Measurements from ENCODE around the gene CCDC61. TPM values are rescaled to one million over a fixed set of nuclear protein-coding genes. Genes with fewer than 3 reads are reported as not detected.

Gene CCDC61
- total and polyA plus RNA-seq, 2 of the 8 experiments (the other 6 are each of a cell fraction or from before 2014, with no cell fraction given): 7.8 to 17.4 TPM

MicroRNAs within 50 kb of the gene (microRNA counts, 767-probe panel; counts per million panel counts)
- microRNA hsa-miR-769-3p: 879 counts per million, percentile 95 among the panel's probes with 10 or more counts
- microRNA hsa-miR-769-5p: 879 counts per million, percentile 95 among the panel's probes with 10 or more counts

Small RNAs within 50 kb of the gene (microRNA-seq; reads per million reads assigned to microRNA genes)
- gene MIR769 (ENCODE audit: borderline microRNAs expressed in 2 of 2, borderline number of aligned reads in 2 of 2, borderline replicate concordance in 1 of 2): 69.7 to 94.6 reads per million in 2 experiments

Small RNAs within 50 kb of the gene (small RNA-seq; reads per million reads assigned to genes)
- gene MIR769 (ENCODE audit: insufficient read depth): 4,299 reads per million, percentile 100 among the genes with 10 or more reads in this experiment

Other genes starting within 250 kb of the CCDC61 start
- gene SIX5, start 226.2 kb upstream of the CCDC61 start, total RNA-seq (2021; fragmentation: NEBNext Ultra II Directional; extraction: Animal tissue kit (Norgen Biotek cat#: 25700)): 24.2 and 27.3 TPM in 2 replicates
- 20.9 and 37.2 TPM in 2 replicates for gene SIX5, start 226.2 kb upstream of the CCDC61 start, polyA plus RNA-seq (2011; rRNA removed)
- gene DMPK, start 213.0 kb upstream of the CCDC61 start, total RNA-seq (2021; fragmentation: NEBNext Ultra II Directional; extraction: Animal tissue kit (Norgen Biotek cat#: 25700)): 27.4 and 28.2 TPM in 2 replicates
- 13.7 and 25.3 TPM in 2 replicates for gene DMPK, start 213.0 kb upstream of the CCDC61 start, polyA plus RNA-seq (2011; rRNA removed)
- 41.0 and 41.6 TPM in 2 replicates for gene DMWD, start 202.6 kb upstream of the CCDC61 start, total RNA-seq (2021; fragmentation: NEBNext Ultra II Directional; extraction: Animal tissue kit (Norgen Biotek cat#: 25700))
- 13.6 and 23.7 TPM in 2 replicates for gene DMWD, start 202.6 kb upstream of the CCDC61 start, polyA plus RNA-seq (2011; rRNA removed)
- gene RSPH6A, start 180.2 kb upstream of the CCDC61 start, total RNA-seq (2021; fragmentation: NEBNext Ultra II Directional; extraction: Animal tissue kit (Norgen Biotek cat#: 25700)): 0.19 and 0.25 TPM in 2 replicates
- 0.05 TPM in 2 replicates for gene RSPH6A, start 180.2 kb upstream of the CCDC61 start, polyA plus RNA-seq (2011; rRNA removed)
- gene SYMPK, start 132.3 kb upstream of the CCDC61 start, total RNA-seq (2021; fragmentation: NEBNext Ultra II Directional; extraction: Animal tissue kit (Norgen Biotek cat#: 25700)): 81.5 and 93.6 TPM in 2 replicates
- 99.5 and 142 TPM in 2 replicates for gene SYMPK, start 132.3 kb upstream of the CCDC61 start, polyA plus RNA-seq (2011; rRNA removed)
- 20.2 and 21.7 TPM in 2 replicates for gene FOXA3, start 131.1 kb upstream of the CCDC61 start, total RNA-seq (2021; fragmentation: NEBNext Ultra II Directional; extraction: Animal tissue kit (Norgen Biotek cat#: 25700))
- 40.1 and 49.1 TPM in 2 replicates for gene FOXA3, start 131.1 kb upstream of the CCDC61 start, polyA plus RNA-seq (2011; rRNA removed)
- 24.4 and 25.3 TPM in 2 replicates for gene IRF2BP1, start 109.3 kb upstream of the CCDC61 start, total RNA-seq (2021; fragmentation: NEBNext Ultra II Directional; extraction: Animal tissue kit (Norgen Biotek cat#: 25700))
- 12.1 and 22.1 TPM in 2 replicates for gene IRF2BP1, start 109.3 kb upstream of the CCDC61 start, polyA plus RNA-seq (2011; rRNA removed)
- 11.1 and 12.6 TPM in 2 replicates for gene MYPOP, start 92.9 kb upstream of the CCDC61 start, total RNA-seq (2021; fragmentation: NEBNext Ultra II Directional; extraction: Animal tissue kit (Norgen Biotek cat#: 25700))
- 3.2 and 5.8 TPM in 2 replicates for gene MYPOP, start 92.9 kb upstream of the CCDC61 start, polyA plus RNA-seq (2011; rRNA removed)
- gene NANOS2, start 80.7 kb upstream of the CCDC61 start, total RNA-seq (2021; fragmentation: NEBNext Ultra II Directional; extraction: Animal tissue kit (Norgen Biotek cat#: 25700)): not detected in 2 replicates
- 0.20 and 0.24 TPM in 2 replicates for gene NANOS2, start 80.7 kb upstream of the CCDC61 start, polyA plus RNA-seq (2011; rRNA removed)
- gene NOVA2, start 21.6 kb upstream of the CCDC61 start, total RNA-seq (2021; fragmentation: NEBNext Ultra II Directional; extraction: Animal tissue kit (Norgen Biotek cat#: 25700)): 22.7 and 24.6 TPM in 2 replicates
- gene NOVA2, start 21.6 kb upstream of the CCDC61 start, polyA plus RNA-seq (2011; rRNA removed): 3.2 and 4.5 TPM in 2 replicates
- not detected in 2 replicates for gene PGLYRP1, start 27.6 kb downstream of the CCDC61 start, total RNA-seq (2021; fragmentation: NEBNext Ultra II Directional; extraction: Animal tissue kit (Norgen Biotek cat#: 25700))
- not detected in 2 replicates for gene PGLYRP1, start 27.6 kb downstream of the CCDC61 start, polyA plus RNA-seq (2011; rRNA removed)
- gene IGFL4, start 45.5 kb downstream of the CCDC61 start, total RNA-seq (2021; fragmentation: NEBNext Ultra II Directional; extraction: Animal tissue kit (Norgen Biotek cat#: 25700)): 0.11 TPM in 1 of 2 replicates, not detected in the other
- 0.05 TPM in 2 replicates for gene IGFL4, start 45.5 kb downstream of the CCDC61 start, polyA plus RNA-seq (2011; rRNA removed)
- gene IGFL3, start 129.2 kb downstream of the CCDC61 start, total RNA-seq (2021; fragmentation: NEBNext Ultra II Directional; extraction: Animal tissue kit (Norgen Biotek cat#: 25700)): not detected in 2 replicates
- 0.12 and 0.28 TPM in 2 replicates for gene IGFL3, start 129.2 kb downstream of the CCDC61 start, polyA plus RNA-seq (2011; rRNA removed)
- gene IGFL2, start 152.8 kb downstream of the CCDC61 start, total RNA-seq (2021; fragmentation: NEBNext Ultra II Directional; extraction: Animal tissue kit (Norgen Biotek cat#: 25700)): not detected in 2 replicates
- gene IGFL2, start 152.8 kb downstream of the CCDC61 start, polyA plus RNA-seq (2011; rRNA removed): not detected in 2 replicates
- not detected in 2 replicates for gene IGFL1, start 234.3 kb downstream of the CCDC61 start, total RNA-seq (2021; fragmentation: NEBNext Ultra II Directional; extraction: Animal tissue kit (Norgen Biotek cat#: 25700))
- gene IGFL1, start 234.3 kb downstream of the CCDC61 start, polyA plus RNA-seq (2011; rRNA removed): not detected in 2 replicates

Data from H1 (cell line).